ENCODE data around the gene FADS6.

DNA sequence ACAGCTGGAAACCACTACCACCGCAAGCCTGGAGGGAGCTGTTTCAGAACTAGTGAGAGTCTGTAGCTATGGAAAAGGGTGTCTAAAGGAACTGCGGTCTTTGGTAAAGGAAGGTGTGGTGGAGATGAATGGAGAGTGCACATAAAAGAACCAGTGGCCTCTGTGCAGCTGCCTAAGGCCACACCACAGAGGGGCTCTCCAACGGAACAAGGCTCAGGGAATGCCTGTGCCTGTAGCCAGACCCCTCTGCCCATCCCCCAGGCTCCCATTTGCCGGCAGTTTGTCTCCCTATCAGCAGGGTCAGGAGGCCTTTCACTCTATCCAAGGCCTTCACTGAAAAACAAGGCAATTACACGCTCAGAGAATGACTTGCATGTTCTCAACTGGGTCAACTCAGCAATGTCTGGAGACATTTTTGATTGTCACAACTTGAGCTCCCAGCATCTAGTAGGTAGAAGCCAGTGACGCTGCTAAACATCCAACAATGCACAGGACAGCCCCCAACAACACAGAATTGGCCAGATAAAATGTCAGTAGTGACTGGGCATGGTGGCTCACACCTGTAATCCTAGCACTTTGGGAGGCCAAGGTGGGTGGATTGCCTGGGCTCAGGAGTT, 17.3 kb downstream of the FADS6 start:
- TF ChIP-seq, protein P1, sequence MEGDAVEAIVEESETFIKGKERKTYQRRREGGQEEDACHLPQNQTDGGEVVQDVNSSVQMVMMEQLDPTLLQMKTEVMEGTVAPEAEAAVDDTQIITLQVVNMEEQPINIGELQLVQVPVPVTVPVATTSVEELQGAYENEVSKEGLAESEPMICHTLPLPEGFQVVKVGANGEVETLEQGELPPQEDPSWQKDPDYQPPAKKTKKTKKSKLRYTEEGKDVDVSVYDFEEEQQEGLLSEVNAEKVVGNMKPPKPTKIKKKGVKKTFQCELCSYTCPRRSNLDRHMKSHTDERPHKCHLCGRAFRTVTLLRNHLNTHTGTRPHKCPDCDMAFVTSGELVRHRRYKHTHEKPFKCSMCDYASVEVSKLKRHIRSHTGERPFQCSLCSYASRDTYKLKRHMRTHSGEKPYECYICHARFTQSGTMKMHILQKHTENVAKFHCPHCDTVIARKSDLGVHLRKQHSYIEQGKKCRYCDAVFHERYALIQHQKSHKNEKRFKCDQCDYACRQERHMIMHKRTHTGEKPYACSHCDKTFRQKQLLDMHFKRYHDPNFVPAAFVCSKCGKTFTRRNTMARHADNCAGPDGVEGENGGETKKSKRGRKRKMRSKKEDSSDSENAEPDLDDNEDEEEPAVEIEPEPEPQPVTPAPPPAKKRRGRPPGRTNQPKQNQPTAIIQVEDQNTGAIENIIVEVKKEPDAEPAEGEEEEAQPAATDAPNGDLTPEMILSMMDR (IDR thresholded peaks at IDR 0.05 in 4 of 5, conservative IDR thresholded peaks at IDR 0.05 in 1 of 5) = no peak
- TF ChIP-seq POLR2A (IDR thresholded peaks at IDR 0.05) = no peak

Data from gastrocnemius medialis (tissue), 4 donors.